ENCODE results near the gene TPK1.
"Not testable (repeated sequence)": the region's sequence is repeated elsewhere in the genome, so short reads cannot be mapped to it uniquely, and the experiment has no call there.

TPK1 gene

DNA sequence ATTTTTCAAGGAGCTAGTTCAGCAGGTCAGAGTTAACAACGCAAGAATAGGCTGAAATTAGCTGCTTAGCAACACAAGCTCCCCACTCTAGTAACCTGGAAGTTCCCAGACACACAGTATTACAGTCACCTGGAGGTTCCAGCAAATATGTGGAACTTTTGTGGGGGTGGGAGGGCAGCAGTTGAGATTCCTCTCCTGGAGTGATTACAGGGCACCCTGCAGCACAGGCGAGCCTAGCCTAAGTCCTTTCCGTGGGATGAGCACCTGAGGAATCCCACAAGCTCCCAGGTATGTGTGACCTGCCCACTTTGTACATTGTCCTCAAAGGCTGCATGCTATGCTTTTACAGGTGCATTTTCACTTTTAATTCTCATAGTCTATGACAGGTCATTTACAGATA, 13.6 kb downstream of the TPK1 start:
- no peak for DNase-seq (ENCODE audit: low read depth)

DNA sequence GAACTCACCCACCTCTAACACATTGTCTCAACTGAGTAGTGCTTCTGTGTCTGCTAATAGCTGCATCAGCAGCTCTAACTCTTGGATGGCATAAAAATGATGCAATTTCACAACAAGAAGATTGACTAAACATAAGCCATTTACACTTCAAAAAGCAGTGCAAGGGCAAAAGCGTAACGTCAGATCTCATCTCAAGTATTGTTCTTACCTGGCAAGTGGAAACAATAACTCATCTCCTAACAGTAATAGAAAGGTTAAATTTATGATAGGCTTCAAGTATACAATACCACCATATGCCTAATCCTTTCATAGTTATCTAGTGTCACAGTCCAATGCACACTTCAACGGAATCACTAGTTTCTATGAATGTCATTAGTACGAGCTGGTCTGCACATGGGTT, 14.8 kb downstream of the TPK1 start:
- DNase-seq (ENCODE audit: low read depth) = no peak

DNA sequence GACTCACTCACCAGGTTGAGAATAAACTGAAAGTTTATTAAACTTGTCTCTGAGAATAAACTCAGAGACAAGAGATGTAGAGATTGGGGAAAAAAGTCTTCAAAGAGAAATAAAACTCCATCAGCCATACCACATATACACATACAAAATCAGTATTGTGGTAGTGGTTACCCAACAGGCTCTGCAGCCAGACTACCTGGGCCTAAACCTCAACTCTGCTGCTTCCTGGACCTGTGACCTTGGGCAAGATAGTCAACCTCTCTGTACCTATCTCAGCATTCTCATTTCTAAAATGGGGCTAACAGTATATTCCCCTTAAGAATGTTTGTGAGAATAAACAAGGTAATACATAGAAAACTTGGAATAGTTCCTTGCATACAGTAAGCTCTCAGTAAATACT, 15.3 kb downstream of the TPK1 start:
- no peak for DNase-seq (ENCODE audit: low read depth)

DNA sequence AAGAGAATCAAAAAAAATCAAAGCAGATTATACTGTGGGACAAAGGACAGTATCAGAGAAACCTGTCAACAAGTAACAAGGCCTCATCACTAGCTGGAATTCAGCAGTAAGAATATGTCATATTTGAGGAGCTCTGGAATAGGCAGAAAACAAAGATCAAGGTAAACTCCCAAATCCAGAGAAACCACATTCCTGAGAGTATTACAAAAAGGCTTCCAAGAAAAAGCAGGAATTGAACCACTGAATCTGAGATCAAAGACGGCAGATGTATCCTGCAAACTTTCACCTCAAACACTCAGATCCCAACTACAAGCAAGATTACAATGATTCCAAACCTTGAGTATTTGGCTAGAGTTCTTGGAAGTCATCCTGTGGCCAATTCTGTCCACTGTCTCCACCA, 16.3 kb downstream of the TPK1 start:
- no peak for DNase-seq (ENCODE audit: low read depth)

DNA sequence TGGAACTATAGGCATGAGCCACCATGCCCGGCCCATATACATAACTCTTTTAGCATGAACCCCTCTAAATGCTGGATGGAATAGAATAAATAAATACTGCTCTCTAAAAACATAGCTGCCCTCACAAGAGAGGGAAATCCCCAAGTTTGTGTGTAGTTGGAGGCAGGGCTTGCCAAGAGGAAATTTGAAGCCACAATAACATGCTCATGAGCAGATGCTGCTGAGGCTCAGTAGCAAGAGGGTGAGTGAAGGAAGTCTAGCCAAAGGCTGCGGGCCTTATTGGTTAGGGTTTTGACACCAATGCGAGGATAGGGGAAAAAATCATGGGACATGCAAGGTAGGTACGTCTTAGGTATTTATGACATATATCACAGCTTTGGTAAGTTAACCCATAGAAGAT, 17.3 kb downstream of the TPK1 start:
- DNase-seq (ENCODE audit: low read depth) = no peak

DNA sequence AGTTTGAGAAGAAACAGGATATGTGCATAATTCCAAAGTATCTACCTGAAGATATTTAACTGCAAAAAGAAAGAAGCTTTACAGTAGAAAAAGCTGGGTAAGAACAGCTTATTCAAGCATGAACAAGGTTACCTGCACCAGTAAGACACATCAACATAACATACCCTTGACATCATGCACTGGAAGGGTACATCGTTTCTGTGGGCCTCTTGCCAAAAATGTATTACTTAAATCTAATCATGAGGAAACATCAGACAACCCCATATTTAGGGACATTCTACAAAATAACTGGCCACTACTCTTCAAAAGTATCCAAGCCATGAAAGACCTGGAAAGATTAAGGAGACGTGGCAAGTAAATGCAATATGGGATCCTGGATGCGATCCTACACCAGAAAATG, 18.9 kb downstream of the TPK1 start:
- DNase-seq (ENCODE audit: low read depth) = no peak

DNA sequence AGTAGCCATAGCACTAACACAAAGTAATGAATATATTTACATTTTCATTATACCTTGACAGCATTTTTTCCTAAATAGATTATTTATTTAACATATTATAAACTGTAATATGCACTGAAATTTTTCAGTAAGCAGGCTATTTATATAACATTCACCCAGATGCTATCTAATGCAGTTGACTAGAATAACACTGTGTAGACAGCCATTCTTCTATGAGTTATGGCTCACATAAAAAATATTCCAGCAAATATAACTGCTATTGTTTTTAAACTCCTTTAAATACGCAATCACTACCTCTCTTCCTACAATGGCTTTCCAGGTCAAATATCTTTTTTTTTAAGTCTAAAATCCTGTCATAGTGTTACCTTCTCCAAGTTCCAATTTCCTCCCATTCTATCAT, 21.6 kb downstream of the TPK1 start:
- no peak for DNase-seq (ENCODE audit: low read depth)

DNA sequence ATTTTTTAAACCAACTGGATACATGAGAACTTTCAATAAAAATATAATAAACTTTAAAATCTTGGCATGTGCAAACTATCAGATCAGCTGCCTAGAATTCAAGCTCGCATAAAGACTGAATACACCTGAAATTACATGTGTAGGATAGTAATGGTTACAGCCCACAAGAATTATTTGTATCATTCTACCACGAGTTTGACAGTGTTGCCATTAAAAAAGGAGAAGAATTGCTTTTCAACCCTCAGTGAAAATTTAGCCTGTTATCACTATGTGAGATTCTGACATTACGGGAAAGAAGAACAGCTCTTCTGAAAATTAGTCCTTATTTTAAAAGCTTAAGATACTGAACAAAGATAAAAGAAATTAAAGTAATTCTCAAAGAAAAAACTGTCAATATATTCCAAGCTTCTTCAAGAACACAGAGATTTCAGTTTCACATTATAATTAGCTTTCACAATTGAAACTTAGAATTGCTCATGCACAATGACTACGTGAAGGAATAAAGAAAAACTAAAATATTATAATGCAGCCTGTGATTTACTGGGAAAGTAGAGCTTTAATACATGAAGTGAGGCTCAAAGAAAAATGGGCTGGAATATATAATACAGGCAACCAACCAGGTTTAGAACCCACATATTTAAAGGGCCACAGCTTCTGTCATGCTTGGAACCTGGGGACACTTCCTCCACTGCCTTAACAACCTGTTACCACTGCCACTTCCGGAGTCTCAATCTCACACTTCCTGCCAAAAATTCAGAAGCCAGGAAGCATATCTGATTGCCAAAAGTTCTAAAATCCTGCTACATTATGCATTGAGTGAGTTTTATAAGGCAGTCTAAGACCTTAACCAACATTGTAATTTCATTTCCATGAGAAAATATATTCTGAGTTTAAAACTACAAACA, 23.2 kb downstream of the TPK1 start:
- peak; percentile 1 for DNase-seq (ENCODE audit: low read depth)

DNA sequence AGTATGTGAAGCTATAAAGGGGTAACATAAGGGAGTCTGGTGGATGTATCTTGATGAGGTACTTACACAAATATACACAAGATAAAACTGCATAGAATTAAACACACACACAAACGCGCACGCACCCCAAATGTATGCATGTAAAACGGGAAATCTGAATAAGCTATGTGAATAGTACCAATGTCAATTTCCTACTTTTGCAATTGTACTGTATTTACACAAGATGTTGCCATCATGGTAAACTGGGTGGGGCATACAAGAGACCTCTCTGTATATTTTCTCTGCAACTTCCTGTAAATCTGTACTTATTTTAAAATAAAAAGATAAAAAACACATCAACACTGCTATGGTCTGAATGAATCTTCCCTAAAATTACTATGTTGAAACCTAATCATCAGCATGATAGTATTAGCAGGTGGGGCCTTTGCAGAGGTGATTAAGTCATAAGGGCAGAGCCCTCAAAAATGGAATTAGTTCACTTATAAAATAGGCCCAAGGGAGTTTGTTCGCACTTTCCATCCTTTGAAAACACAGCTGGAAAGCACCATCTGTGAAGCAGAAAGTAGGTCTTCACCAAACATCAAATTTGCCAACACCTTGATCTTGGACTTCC, 30.1 kb downstream of the TPK1 start:
- no peak for DNase-seq (ENCODE audit: low read depth)

DNA sequence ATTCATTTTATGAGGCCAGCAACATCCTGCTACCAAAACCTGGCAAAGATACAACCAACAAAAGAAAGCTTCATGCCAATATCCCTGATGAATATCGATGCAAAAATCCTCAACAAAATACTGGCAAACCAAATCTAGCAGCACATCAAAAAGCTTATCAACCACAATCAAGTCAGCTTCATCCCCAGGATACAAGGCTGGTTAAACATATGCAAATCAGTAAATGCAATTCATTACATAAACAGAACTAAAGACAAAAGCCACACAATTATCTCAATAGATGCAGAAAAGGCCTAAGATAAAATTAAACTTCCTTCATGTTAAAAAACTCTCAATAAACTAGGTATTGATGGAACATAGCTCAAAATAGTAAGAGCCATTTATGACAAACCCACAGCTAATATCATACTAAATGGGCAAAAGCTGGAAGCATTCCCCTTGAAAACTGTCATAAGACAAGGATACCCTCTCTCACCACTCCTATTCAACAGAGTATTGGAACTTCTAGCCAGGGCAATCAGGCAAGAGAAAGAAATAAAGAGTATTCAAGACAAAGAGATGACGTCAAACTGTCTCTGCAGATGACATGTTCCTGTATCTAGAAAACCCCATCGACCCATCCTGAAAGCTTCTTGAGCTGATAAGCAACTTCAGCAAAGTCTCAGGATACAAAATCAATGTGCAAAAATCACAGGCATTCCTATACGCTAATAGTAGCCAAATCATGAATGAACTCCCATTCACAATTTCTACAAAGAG, 35.0 kb downstream of the TPK1 start:
- DNase-seq (ENCODE audit: low read depth) = not testable (repeated sequence)

DNA sequence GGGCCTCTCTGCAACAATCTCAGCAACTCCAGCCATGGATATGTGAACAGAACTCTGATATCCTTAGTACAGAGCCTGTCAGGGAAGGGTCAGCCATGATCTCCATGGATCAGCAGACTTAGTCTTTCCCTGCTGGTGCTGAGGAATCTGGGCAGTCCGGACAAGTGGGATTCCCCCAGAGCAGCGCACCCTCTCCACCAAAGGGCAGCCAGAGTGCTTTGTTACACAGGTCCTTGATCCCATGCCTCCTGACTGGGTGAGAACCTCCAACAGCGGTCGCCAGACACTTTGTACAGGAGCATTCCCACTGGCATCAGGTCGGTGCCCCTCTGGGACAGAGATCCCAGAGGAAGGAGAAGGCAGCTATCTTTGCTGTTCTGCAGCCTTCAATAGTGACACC, 38.9 kb downstream of the TPK1 start:
- no peak for DNase-seq (ENCODE audit: low read depth)

DNA sequence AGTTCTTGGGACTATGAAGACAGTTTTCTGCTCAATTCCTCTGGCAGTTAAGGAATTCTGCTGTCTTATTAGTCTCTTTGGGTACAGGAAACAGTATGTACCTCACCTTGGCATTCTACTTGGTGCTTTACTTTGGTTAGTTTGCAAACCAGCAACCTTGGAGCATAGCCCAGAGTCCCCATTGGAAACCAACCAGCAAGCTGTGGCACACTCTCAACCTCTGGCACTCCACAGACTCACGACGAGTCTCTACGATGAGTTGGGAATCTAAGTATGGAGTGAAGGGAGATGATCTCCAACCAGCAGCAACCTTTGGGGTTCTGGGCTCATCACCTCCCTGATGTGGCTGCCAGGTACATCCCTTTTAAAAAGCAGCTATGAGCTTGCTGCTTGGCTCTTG, 43.8 kb downstream of the TPK1 start:
- DNase-seq (ENCODE audit: low read depth) = no peak

DNA sequence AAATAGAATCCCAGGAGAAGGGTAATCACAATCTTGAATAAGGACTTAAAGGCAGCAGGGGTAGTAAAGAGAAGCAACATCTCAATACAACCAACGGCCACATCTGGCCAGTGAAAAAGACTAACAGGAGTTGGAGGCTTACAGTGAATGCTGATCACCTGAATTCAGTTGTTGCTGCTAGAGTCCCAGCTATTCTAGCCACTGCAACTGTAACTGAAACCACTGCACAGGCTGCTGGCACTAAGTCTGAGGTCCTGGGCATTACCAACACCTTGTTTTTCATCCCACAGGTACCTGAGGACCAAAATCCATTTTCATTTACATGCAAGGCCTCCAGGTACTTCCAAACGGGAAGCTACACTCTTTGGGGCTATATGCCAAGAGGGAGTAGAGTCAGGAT, 44.4 kb downstream of the TPK1 start:
- DNase-seq (ENCODE audit: low read depth) = no peak

DNA sequence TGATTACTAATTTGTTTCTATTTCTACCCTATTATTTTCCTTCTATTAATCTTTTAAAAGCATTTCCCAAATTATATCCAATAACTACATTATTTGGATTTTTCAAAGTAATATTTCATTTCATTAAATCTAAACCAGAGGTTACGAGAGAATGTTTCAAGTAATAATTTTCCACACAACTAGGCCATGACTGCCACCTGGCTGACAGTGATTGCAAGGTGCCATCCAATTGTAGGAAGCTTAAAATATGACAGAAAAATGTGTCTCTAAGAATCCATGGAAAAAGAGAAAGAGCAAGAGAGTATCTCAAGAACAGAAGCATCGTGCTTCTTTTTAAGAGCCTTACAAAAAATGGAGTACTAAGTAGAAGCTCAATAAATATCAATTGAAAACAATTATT, 48.7 kb downstream of the TPK1 start:
- DNase-seq (ENCODE audit: low read depth) = no peak

DNA sequence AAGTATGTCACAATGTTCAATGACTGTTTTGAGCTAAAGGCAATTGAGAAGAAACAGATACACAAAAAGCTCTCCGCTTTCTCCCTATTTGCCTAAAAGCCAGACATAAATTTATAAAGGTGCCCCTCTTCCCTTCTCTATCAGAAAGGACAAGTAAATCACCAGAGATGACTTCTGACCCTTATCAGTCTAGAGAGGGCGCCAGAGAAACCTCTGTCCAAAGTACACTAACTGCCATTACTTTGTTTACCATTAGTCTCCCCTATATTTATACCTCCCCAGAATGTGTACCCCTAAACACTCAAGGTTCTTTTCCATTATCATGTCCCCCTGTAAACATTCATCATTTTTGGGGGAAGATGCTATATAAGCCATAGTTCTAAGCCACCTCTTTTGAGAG, 49.3 kb downstream of the TPK1 start:
- DNase-seq (ENCODE audit: low read depth) = no peak

DNA sequence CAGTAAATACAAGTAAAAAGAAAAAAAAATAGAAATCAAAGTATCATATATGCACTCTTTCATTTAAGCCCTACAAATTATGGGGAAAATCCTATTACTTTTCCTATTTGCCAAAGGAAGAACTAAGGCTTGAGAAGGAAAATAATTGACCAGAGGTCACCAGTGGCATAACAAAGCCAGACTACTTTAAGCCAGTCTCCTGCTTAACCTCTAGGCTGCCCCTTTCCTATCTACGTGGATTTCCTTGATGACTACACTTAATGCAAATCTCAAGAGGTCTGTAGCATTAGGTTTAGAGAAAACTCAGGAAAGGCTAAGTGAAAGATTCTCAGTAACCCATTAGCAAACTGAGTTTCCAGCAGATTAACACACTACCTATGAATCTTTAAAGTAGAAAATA, 49.8 kb downstream of the TPK1 start:
- no peak for DNase-seq (ENCODE audit: low read depth)

DNA sequence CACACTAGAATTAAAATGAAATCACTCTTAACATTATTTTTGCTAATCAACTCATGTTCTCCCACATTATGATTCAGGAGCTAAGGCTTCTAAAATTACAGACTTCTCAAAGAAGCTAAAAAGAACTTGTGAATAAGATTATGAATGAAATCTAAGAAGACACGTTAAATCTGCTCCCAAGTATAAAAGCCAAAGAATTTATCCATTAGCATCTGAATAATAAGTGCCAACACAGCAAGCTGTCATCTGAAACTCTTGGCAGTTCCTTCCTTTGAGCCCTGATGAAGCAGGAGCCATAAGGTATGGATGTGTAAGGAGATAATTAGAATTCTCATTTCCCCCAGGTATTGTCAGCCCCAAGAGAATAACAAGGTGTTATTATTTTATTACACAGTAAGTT, 50.3 kb downstream of the TPK1 start:
- DNase-seq (ENCODE audit: low read depth) = no peak

DNA sequence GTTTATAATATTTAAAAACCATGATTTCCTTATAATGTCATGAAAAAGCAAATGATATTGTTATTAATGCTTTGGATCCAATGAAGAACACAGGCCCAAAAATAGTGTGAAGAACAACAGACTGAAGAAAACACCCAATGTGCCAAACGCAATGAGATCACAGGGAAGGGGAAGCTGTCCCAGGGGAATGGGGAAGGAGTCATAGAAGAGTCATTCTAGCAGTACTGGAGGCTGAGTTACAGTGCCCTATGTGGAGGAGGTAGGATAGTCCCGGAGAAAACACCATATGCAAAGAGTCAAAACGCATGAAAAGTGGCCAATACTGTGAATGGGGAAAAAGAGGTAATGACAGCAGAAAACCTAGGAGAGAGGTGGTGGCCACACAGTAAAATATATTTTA, 50.9 kb downstream of the TPK1 start:
- DNase-seq (ENCODE audit: low read depth) = no peak

DNA sequence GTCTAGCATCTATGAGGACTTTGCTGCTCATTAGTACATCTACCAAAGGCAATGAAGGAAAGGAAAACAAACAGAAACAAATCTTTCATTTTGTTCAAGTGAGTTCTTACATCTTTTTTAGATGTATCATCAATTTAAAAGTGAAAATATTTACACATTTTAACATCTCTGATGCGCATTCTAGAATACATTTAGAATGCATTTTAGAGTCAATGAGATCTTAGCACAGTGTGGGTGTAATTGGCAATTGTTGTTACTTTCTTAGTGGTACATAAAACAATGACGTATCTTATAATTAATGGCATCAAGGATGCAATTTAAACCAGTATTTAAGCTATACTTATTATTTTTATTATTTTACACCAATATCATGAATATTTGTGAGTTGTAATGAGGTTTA, 51.4 kb downstream of the TPK1 start:
- no peak for DNase-seq (ENCODE audit: low read depth)

DNA sequence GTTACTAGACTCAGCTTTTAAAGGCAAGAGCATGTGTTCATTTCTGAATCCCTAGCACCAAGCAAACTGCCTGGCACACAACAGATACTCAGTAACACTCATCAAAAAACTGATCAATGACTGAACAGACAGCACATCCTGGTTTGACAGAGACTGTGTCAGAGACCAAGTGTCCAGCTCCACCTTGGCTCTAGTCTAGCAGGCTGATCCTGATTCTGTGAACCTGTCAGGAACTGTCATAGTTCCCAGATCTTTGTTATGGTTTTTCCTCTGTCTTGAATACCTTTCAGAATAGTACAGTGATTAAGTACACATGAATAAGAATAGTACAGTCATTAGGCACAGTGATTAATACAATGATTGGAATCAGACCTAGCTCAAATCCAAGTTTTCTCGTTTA, 53.0 kb downstream of the TPK1 start:
- DNase-seq (ENCODE audit: low read depth) = no peak

DNA sequence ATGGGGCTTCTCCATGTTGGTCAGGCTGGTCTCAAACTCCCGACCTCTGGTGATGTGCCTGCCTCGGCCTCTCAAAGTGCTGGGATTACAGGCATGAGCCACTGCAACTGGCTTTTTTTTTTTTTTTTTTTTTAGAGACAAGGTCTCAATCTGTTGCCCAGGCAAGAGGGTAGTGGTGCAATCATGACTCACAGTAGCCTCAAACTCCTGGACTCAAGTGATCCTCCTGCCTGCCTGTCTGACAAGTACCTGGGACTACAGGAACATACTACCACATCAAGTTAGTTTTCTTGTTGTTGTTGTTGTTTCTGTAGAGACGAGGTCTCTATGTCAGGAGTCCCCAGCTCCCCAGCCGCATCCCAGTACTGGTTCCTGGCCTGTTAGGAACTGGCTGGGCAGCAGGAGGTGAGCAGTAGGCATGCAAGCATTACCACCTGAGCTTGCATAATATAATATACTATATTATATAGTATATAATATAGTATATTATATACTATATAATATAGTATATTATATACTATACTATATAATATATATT, 55.7 kb downstream of the TPK1 start:
- no peak for DNase-seq (ENCODE audit: low read depth)

DNA sequence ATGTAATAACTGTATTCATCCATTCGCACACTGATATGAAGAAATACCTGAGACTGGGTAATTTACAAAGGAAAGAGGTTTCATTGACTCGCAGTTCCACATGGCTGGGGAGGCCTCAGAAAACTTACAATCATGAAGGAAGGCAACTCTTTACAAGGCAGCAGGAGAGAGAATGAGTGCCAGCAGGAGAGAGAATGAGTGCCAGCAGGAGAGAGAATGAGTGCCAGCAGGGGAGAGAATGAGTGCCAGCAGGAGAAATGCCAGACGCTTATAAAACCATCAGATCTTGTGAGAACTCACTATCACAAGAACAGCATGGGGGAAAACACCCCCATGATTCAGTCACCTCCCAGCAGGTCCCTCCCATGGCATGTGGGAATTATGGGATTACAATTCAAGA, 58.0 kb downstream of the TPK1 start:
- not testable (repeated sequence) for DNase-seq (ENCODE audit: low read depth)

Data from stimulated activated CD8-positive, alpha-beta memory T cell treated with anti-CD3 and anti-CD28 coated beads, Interleukin-12 subunit alpha, Interleukin-12 subunit beta, amount 100 ng/mL, for 4 hours (primary cell).